T-helper 2 cell treated with Interferon-gamma antibody and Interleukin-4, amounts not matched to agents 100 ng/mL and 5 ng/mL, for 36 hours (primary cell): ENCODE measurements around the gene MAP3K3. TPM values are rescaled to one million over a fixed set of nuclear protein-coding genes. Genes with fewer than 3 reads are reported as not detected.

Experiments
- intact Hi-C: fragments of 100-400 bp; cut with micrococcal nuclease; formaldehyde crosslinking; loops from one replicate; pipeline ENCODE4 v1.15.1; 2023
- total RNA-seq: library from RNA; stranded (reverse); gene quantifications from 2 replicates; pipeline ENCODE4 v1.2.3, GENCODE V29; 2022

MAP3K3 gene
- total RNA-seq, 1 donor from 2014 or later = 27.1 TPM

DNA sequence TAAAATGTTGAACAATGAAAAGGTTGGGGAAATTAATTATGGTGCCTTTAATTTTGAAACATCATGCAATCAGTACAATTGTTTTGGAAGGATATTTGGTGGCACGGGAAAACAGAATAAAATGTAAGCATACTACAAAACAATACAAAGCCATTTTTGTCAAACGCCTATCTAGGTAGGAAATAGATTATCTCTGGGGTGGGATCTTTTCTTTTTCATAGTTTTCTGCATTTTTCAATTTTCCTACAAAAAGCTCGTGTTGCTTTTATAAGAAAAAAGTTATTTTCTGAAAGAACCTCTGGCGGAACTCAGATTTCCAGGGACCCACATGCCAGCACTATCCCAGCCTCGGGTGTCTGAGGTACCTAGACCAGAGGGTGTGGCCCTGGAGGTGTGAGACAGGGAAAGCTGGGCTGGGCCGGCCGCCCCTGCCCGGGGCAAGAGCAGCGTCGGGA is 961 bp upstream of the MAP3K3 start:
- intact Hi-C loops = loop anchor here (5.0 kb wide), 1 partner anchor 886 kb away; the partner anchor contains the start of genes CEP95 and DDX5

- intact Hi-C loops = loop anchor here (1.0 to 5.0 kb wide), 9 partner anchors 22 to 885 kb away; partner anchors contain the start of genes CEP95, DCAF7, DDX42 and DDX5
Observed at GRCh38 chr17:63622574-63623390, 565 bp downstream of the MAP3K3 start.

GRCh38 chr17:63623786-63624530 is 1.7 kb downstream of the MAP3K3 start:
- intact Hi-C loops = loop anchor here (1.0 to 5.0 kb wide), 4 partner anchors 75 to 883 kb away; partner anchors contain the start of genes CEP95, DDX5 and SMARCD2

- intact Hi-C loops = loop anchor here (5.0 kb wide), 1 partner anchor 883 kb away; the partner anchor contains the start of genes CEP95 and DDX5
Observed at GRCh38 chr17:63624531-63624880, 2.3 kb downstream of the MAP3K3 start.

- intact Hi-C loops = no loop called here
Observed at GRCh38 chr17:63626551-63627180, 4.4 kb downstream of the MAP3K3 start.

- intact Hi-C loops = no loop called here
Observed at GRCh38 chr17:63629627-63630026, 7.4 kb downstream of the MAP3K3 start.

- intact Hi-C loops = no loop called here
Observed at GRCh38 chr17:63631062-63631461, 8.8 kb downstream of the MAP3K3 start.

GRCh38 chr17:63631626-63632025 is 9.4 kb downstream of the MAP3K3 start:
- intact Hi-C loops = no loop called here

DNA sequence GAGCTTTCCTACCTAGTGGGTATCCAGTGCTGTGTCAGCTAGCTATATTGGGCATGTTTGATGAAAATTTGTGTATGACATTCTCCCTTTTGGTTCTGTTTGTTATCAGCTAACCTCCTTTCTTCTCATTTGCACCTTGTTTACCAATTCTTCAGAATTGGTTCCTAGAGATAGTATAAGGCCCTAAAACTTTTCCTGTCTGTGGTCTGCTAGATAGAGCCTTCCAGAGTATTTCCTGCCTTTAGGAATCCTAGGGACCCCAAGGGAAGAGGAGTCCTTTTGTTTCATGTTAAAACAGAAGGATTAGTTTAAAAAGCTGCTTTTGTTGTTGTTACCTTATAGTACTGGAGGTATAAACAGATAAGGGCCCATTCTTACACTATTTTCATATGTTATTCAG is 11.5 kb downstream of the MAP3K3 start:
- intact Hi-C loops = no loop called here

DNA sequence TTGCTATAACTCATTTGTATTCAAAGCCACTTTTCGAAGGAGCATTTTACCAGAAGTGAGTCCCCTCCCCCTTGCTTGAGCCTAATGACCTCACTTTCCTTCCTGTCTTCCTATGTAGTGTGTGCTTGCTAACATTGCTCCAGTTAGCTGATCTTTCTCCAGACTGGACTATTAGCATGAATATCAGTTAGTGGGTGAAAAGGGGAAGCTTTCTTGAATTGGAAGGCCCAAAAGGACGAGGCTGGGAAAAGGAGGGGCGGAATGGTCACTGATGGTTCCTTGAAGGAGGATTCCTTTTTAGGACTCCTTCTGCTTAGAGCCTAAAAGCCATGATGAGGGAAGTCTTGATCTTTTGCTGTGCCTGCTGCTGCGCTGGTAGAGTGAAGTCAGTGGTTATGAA is 11.9 kb downstream of the MAP3K3 start:
- intact Hi-C loops = no loop called here

DNA sequence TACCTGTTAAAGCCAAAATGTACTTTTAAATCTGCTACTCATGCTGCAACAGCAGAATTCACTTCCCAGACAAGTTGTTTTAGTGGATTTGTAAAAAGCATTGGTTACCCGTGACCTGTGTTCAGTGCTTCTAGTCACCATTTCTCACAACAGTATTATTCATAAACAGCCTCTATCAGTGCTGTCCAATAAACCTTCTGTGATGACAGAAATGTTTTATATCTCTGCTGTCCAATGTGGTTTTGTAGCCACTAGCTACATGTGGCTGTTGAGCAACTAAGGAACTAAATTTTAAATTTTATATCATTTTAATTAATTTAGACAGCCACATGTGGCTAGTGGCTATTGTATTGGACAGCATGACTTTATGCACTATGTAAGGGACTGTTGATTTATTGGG is 12.6 kb downstream of the MAP3K3 start:
- intact Hi-C loops = no loop called here

GRCh38 chr17:63635290-63635689 is 13.1 kb downstream of the MAP3K3 start:
- intact Hi-C loops = no loop called here

GRCh38 chr17:63635787-63636186 is 13.6 kb downstream of the MAP3K3 start:
- intact Hi-C loops = no loop called here

DNA sequence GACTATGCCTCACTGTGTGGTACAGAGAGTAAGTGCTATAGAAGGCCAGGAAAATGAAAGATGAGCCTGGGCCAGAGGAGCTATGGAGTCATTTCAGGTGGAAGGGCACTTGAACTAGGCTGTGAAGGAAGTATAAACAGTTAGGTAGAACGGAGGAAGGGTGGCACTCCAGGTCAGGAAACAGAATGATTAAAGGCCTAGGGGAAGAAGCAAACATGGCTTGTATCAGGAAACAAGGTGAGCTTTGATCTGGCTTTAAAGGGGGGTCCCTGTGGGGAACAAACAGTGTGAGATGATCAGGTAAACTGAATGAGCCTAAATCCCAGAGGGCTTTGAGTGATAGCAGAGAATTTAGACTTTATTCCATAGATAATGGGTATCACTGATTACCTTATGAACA is 16.9 kb downstream of the MAP3K3 start:
- intact Hi-C loops = no loop called here

GRCh38 chr17:63640038-63640437 is 17.8 kb downstream of the MAP3K3 start:
- intact Hi-C loops = no loop called here

- intact Hi-C loops = no loop called here
Observed at GRCh38 chr17:63641692-63642448, 19.7 kb downstream of the MAP3K3 start.

GRCh38 chr17:63644846-63645245 is 22.6 kb downstream of the MAP3K3 start:
- intact Hi-C loops = no loop called here

- intact Hi-C loops = no loop called here
Observed at GRCh38 chr17:63645775-63646487, 23.7 kb downstream of the MAP3K3 start.

- intact Hi-C loops = no loop called here
Observed at GRCh38 chr17:63646488-63646806, 24.2 kb downstream of the MAP3K3 start.

DNA sequence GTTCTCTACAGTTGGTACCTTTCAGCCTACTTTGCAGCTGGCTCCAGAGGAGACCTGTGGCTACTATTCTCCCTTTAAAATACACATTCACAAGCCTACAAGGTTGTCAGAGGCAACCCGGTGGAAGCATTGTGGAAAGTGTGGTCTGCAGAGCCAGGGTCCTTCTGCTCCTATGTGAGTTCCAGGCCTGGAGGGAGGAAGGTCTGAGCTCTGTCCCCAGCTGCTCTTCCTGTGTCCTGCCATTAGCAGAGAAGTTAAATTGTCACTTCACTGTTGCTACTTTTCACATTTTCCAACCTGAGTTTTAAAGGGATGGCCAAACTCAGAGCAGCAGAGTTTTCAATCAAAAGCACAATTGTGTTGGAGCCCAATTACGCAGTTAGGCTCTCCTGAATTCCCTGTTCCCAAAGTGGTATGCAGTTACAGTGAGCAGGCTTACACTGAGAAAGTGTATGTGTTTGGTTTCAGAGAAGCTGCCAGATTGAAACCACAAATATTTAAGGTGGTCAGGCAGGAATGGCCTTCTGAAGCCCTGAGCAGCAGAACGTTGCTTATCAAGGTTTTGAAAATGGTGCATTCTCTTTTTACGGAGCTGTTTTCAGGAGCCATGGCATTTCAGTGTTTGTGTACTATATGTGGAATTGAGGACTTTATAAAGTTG is 25.0 kb downstream of the MAP3K3 start:
- intact Hi-C loops = no loop called here
